K562 (cell line): ENCODE measurements around the gene GALP. TPM values are rescaled to one million over a fixed set of nuclear protein-coding genes. Genes with fewer than 3 reads are reported as not detected.

Experiments used
- ATAC-seq: fragments of 200-7000 bp; cut with Tn5 transposase; 3 replicates; pipeline ENCODE4 v1.9.1; 2020; ENCODE audit warnings: moderate library complexity
- BruUV-seq: library from RNA; stranded (reverse); fragments of 400-500 nt; replicated peaks from 2 replicates; lab custom pipeline; 2021; lab: Mats Ljungman, UMichigan
- CTCF ChIA-PET: fragments of 300-600 bp; formaldehyde crosslinking; extraction: SDS; loops from one replicate; lab custom pipeline; 2021; ENCODE audit warnings: low intra/inter-chr PET ratio; lab: Yijun Ruan, JAX
- POLR2A ChIA-PET: fragments of 300-600, 350-650 bp; sonication (Branson Sonifier 250); formaldehyde crosslinking; extraction: SDS; loops from one replicate; lab custom pipeline; 2021; ENCODE audit warnings: antibody characterized with exemption, inconsistent platforms; lab: Yijun Ruan, JAX
- DNase-seq, 4 experiments: peaks; one replicate each; pipeline versions ENCODE4 v3.0.0 to v3.0.0-alpha.2; 2011 to 2018; ENCODE audit warnings: low spot score in 3 of 4, mixed read lengths in 3 of 4; ENCODE audit errors: extremely low read depth in 1 of 4
- FAIRE-seq: peaks from 2 replicates; lab custom pipeline; 2011; peaks lifted over from hg19 to GRCh38; lab: Jason Lieb, UNC
- H2AFZ ChIP-seq: 2 replicates; pipeline ENCODE4 v1.6.0; 2011; ENCODE audit warnings: low read depth, low read length, control low read depth, inconsistent platforms
- H3K27ac ChIP-seq: fragments of 200-600 bp; 3 replicates; pipeline ENCODE4 v1.8.0; 2011; ENCODE audit warnings: low read depth, mild to moderate bottlenecking, control low read depth, inconsistent platforms, low read length, moderate library complexity, mixed read lengths; ENCODE audit errors: extremely low read depth
- H3K27me3 ChIP-seq, 2 experiments: fragments of 300-600 bp in 1 of 2; 2 replicates in 1 of 2; 3 replicates in 1 of 2; pipeline versions ENCODE4 v1.6.0 to v1.8.0; 2011; ENCODE audit warnings: inconsistent platforms in 2 of 2, low read length in 2 of 2, mild to moderate bottlenecking in 1 of 2, mixed read lengths in 1 of 2, moderate library complexity in 1 of 2; ENCODE audit not compliant: control insufficient read depth in 2 of 2, insufficient read depth in 2 of 2
- H3K36me3 ChIP-seq: fragments of 300-600 bp; 3 replicates; pipeline ENCODE4 v1.8.0; 2011; ENCODE audit warnings: mild to moderate bottlenecking, low read length, inconsistent platforms; ENCODE audit not compliant: control insufficient read depth, insufficient read depth
- H3K4me1 ChIP-seq, 2 experiments: fragments of 200-600 bp in 1 of 2; replicated peaks in 1 of 2; 2 replicates in 1 of 2; 3 replicates in 1 of 2; pipeline versions ENCODE4 v1.5.1 to v1.8.0; 2011; ENCODE audit warnings: inconsistent platforms in 2 of 2, low read length in 2 of 2, mild to moderate bottlenecking in 1 of 2, mixed read lengths in 1 of 2, moderate library complexity in 1 of 2; ENCODE audit not compliant: control insufficient read depth in 2 of 2, insufficient read depth in 2 of 2
- H3K4me2 ChIP-seq: 2 replicates; pipeline ENCODE4 v1.6.1; 2011; ENCODE audit warnings: low read length, control low read depth, inconsistent platforms, mixed read lengths; ENCODE audit not compliant: insufficient read depth
- H3K4me3 ChIP-seq: fragments of 200-600 bp; sonication (generic), shearing (Covaris generic); 2 replicates; pipeline ENCODE4 v1.5.1; 2016; ENCODE audit warnings: control low read depth, inconsistent platforms
- H3K79me2 ChIP-seq: fragments of 200-600 bp; 3 replicates; pipeline ENCODE4 v1.8.0; 2011; ENCODE audit warnings: low read length, inconsistent platforms; ENCODE audit not compliant: control insufficient read depth, insufficient read depth
- H3K9ac ChIP-seq, 2 experiments: 2 replicates each; pipeline versions ENCODE4 v1.6.0 to v1.6.1; 2011; ENCODE audit warnings: low read depth in 2 of 2, low read length in 2 of 2, control low read depth in 1 of 2, inconsistent platforms in 1 of 2, mild to moderate bottlenecking in 1 of 2, mixed read lengths in 1 of 2; ENCODE audit not compliant: insufficient read depth in 1 of 2
- H3K9me1 ChIP-seq: one replicate; pipeline ENCODE4 v1.6.0; 2011; ENCODE audit warnings: inconsistent platforms, mild to moderate bottlenecking, low read length, moderate library complexity; ENCODE audit not compliant: control insufficient read depth, insufficient read depth
- H3K9me3 ChIP-seq: replicated peaks from 2 replicates; pipeline ENCODE4 v1.5.1; 2011; ENCODE audit warnings: low read depth, low read length, inconsistent platforms; ENCODE audit not compliant: control insufficient read depth, insufficient read depth
- H4K20me1 ChIP-seq: replicated peaks from 2 replicates; pipeline ENCODE4 v1.6.1; 2011; ENCODE audit warnings: low read length, inconsistent platforms, mixed read lengths; ENCODE audit not compliant: control insufficient read depth, insufficient read depth
- ARID1B ChIP-seq: fragments of 450-650 bp; IDR thresholded peaks from 2 replicates; pipeline ENCODE4 v1.6.1; 2016; ENCODE audit warnings: antibody characterized with exemption, mild to moderate bottlenecking, inconsistent platforms
- BRD4 ChIP-seq: fragments of 200-600 bp; sonication (generic); IDR thresholded peaks from 2 replicates; pipeline ENCODE4 v1.6.1; 2017; ENCODE audit warnings: inconsistent platforms
- CHD1 ChIP-seq: fragments of 200-600 bp; sonication (generic); IDR thresholded peaks from one replicate; pipeline ENCODE4 v1.6.1; 2012; ENCODE audit warnings: mild to moderate bottlenecking, moderate library complexity, low read length, inconsistent platforms
- DMBX1 ChIP-seq: fragments of 250-450 bp; sonication (Bioruptor Pico); IDR thresholded peaks from 2 replicates; pipeline ENCODE4 v1.8.0; 2022; ENCODE audit warnings: inconsistent platforms, mild to moderate bottlenecking, moderate library complexity, borderline replicate concordance
- ELF1 ChIP-seq: fragments of 200-800 bp; sonication (Bioruptor generic); IDR thresholded peaks from 2 replicates; pipeline ENCODE4 v1.6.1; 2016; ENCODE audit warnings: missing genetic modification characterization, missing compliant biosample characterization
- ELF2 ChIP-seq: fragments of 250-450 bp; sonication (Bioruptor Pico); IDR thresholded peaks from 2 replicates; pipeline ENCODE4 v1.5.0; 2021; ENCODE audit warnings: mild to moderate bottlenecking
- FOS ChIP-seq: IDR thresholded peaks from 3 replicates; pipeline ENCODE4 v1.6.1; 2011; ENCODE audit not compliant: insufficient read length; ENCODE audit errors: extremely low read depth
- FOXA3 ChIP-seq, 2 experiments: fragments of 450-650 bp in 1 of 2; sonication (generic) in 1 of 2; formaldehyde crosslinking; IDR thresholded peaks in 1 of 2; conservative IDR thresholded peaks in 1 of 2; 2 replicates each; pipeline versions ENCODE4 v1.4.0 to v1.8.0; 2020 to 2022; ENCODE audit warnings: mild to moderate bottlenecking in 2 of 2, missing genetic modification reagents in 1 of 2
- HDAC6 ChIP-seq: IDR thresholded peaks from 2 replicates; pipeline ENCODE4 v1.6.1; 2012; ENCODE audit warnings: low read depth, mild to moderate bottlenecking, control low read depth, inconsistent platforms, low read length, moderate library complexity
- HNRNPLL ChIP-seq: fragments of 200-400 bp; formaldehyde crosslinking; IDR thresholded peaks from 2 replicates; pipeline ENCODE4 v1.6.1; 2017; ENCODE audit warnings: low read length, low read depth, mild to moderate bottlenecking; ENCODE audit not compliant: poor library complexity, severe bottlenecking
- MAX ChIP-seq: sonication (generic); formaldehyde crosslinking; IDR thresholded peaks from 2 replicates; pipeline ENCODE4 v1.9.0; 2022; ENCODE audit warnings: mild to moderate bottlenecking, missing genetic modification reagents
- MYBL2 ChIP-seq, 2 experiments: fragments of 450-650 bp in 1 of 2; sonication (generic) in 1 of 2; formaldehyde crosslinking in 1 of 2; IDR thresholded peaks; 2 replicates each; pipeline versions ENCODE4 v1.6.1 to v1.8.1; 2017 to 2022; ENCODE audit warnings: borderline replicate concordance in 1 of 2, inconsistent platforms in 1 of 2, low read depth in 1 of 2, mild to moderate bottlenecking in 1 of 2, missing genetic modification reagents in 1 of 2, moderate library complexity in 1 of 2
- NFRKB ChIP-seq: fragments of 450-650 bp; IDR thresholded peaks from 2 replicates; pipeline ENCODE4 v1.6.1; 2016; ENCODE audit warnings: low read depth
- OTX1 ChIP-seq: fragments of 450-650 bp; formaldehyde crosslinking; IDR thresholded peaks from 2 replicates; pipeline ENCODE4 v1.4.0; 2022; ENCODE audit warnings: mild to moderate bottlenecking
- PCBP2 ChIP-seq: fragments of 200-400 bp; formaldehyde crosslinking; IDR thresholded peaks from 2 replicates; pipeline ENCODE4 v1.6.1; 2018; ENCODE audit warnings: low read length, low read depth, mild to moderate bottlenecking, moderate library complexity; ENCODE audit not compliant: poor library complexity, severe bottlenecking
- SRSF1 ChIP-seq: fragments of 200-400 bp; formaldehyde crosslinking; IDR thresholded peaks from 2 replicates; pipeline ENCODE4 v1.6.1; 2017; ENCODE audit warnings: mild to moderate bottlenecking, low read depth, low read length, moderate library complexity
- TAF9B ChIP-seq: fragments of 450-650 bp; IDR thresholded peaks from 2 replicates; pipeline ENCODE4 v1.6.1; 2018; ENCODE audit warnings: mild to moderate bottlenecking; ENCODE audit not compliant: partially characterized antibody
- TCFL5 ChIP-seq: fragments of 250-450 bp; sonication (Bioruptor Pico); conservative IDR thresholded peaks from 2 replicates; pipeline ENCODE4 v1.6.1; 2021; ENCODE audit warnings: mild to moderate bottlenecking, moderate library complexity, matching md5 sums
- U2AF2 ChIP-seq: fragments of 200-400 bp; formaldehyde crosslinking; optimal IDR thresholded peaks from 2 replicates; pipeline ENCODE3; 2017; ENCODE audit warnings: low read depth, mild to moderate bottlenecking, low read length
- XRCC5 ChIP-seq: fragments of 200-400 bp; formaldehyde crosslinking; IDR thresholded peaks from 2 replicates; pipeline ENCODE4 v1.6.1; 2017; ENCODE audit warnings: low read depth, mild to moderate bottlenecking, low read length
- ZC3H8 ChIP-seq: fragments of 450-650 bp; IDR thresholded peaks from 2 replicates; pipeline ENCODE4 v1.6.1; 2017
- ZNF24 ChIP-seq: fragments of 450-650 bp; IDR thresholded peaks from 2 replicates; pipeline ENCODE4 v1.6.1; 2016
- WGBS: fragments of 100-300 bp; shearing (Covaris generic); methylation state at CpG from one replicate; pipeline ENCODE4 v1.1.6; 2016; ENCODE audit warnings: low coverage, mixed read lengths; ENCODE audit not compliant: insufficient coverage; ENCODE audit errors: missing lambda C conversion rate; 5-methylcytosine and 5-hydroxymethylcytosine counted together
- in situ Hi-C: fragments of 300-500 bp; cut with MboI; formaldehyde crosslinking; loops from 4 replicates; pipeline ENCODE4 v1.15.0; 2018; ENCODE audit warnings: inconsistent platforms, mixed read lengths
- intact Hi-C: fragments of 100-400 bp; cut with micrococcal nuclease; formaldehyde crosslinking; loops from 2 replicates; pipeline ENCODE4 v1.14.2; 2022
- polyA plus RNA-seq, 8 experiments: library from polyadenylated mRNA; depleted of rRNA in 4 of 8; stranded (reverse) in 5 of 8; unstranded in 3 of 8; fragments of >200 nt; fragmentation: Nextera tagmentation in 2 of 8; fragmentation: Illumina TruSeq in 1 of 8; extraction: Ambion mirVana in 2 of 8; extraction: Trizol in 1 of 8; gene quantifications; 2 replicates each; pipeline versions ENCODE4 v1.2.1 to v1.2.3, GENCODE V29; 2011 to 2014; ENCODE audit warnings: inconsistent platforms in 1 of 8, missing spikeins in 1 of 8
- total RNA-seq, 7 experiments: library from RNA; depleted of rRNA in 6 of 7; stranded (reverse); fragments of >200 nt in 6 of 7; fragmentation: Illumina TruSeq in 2 of 7; extraction: Trizol in 2 of 7; gene quantifications; 2 replicates each; pipeline versions ENCODE4 v1.2.1 to v1.2.3, GENCODE V29; 2011 to 2021; ENCODE audit warnings: low replicate concordance in 1 of 7

GALP gene
- total and polyA plus RNA-seq, 9 of the 15 experiments (the other 6 are each of a cell fraction or from before 2014, with no cell fraction given): not detected

- Histone ChIP-seq H3K27ac (peak within 1 kb of the TSS; percentile 98), H3K4me1 (peaks cover 14 to 18% of the 10 kb centered on the region in 2 experiments), H3K4me3 (peak within 1 kb of the TSS; percentile 67), H3K79me2 (peaks cover 41% of the 10 kb centered on the region), H3K36me3 (peaks cover 3% of the 10 kb centered on the region; the same call in 1 of the 3 replicates), H3K27me3 (no peaks in the 10 kb centered on the region), H3K4me2 (peak within 1 kb of the TSS; percentile 91), H3K9me3 (no peaks in the 10 kb centered on the region), H4K20me1 (no peaks in the 10 kb centered on the region), H3K9me1 (no peaks in the 10 kb centered on the region), H3K9ac (peak within 1 kb of the TSS; percentile 84 to 99), H2AFZ (peak within 1 kb of the TSS; percentile 98)
- in situ Hi-C loops (loop anchor here (25.0 kb wide), 1 partner anchor 978 kb away; the partner anchor contains the start of genes DNAAF3 and TNNI3), intact Hi-C loops (loop anchor here (2.0 kb wide), 1 partner anchor 20 kb away; the partner anchor contains the start of gene ZNF787)
- FAIRE-seq (peak; percentile 98), ATAC-seq (peak; percentile 96), DNase-seq (peak; percentile 95 to 98 (median 96))
- POLR2A ChIA-PET: interaction anchor here (0.6 to 1.1 kb wide), 4 partner anchors 13 to 498 kb away, joined by 3 to 4 read pairs (median 4); partner anchors contain the start of gene ZNF581
- WGBS: 0% methylated on average over 42 of the region's 56 CpGs
- CTCF ChIA-PET: interaction anchor here (0.6 kb wide), 1 partner anchor 112 kb away, joined by 3 read pairs; no protein-coding TSS in a partner anchor
- BruUV-seq: no TSS peak
- TF ChIP-seq XRCC5: no peak; the same call in 1 of the 2 replicates
- TF ChIP-seq NFRKB: peak; percentile 94
- TF ChIP-seq U2AF2: no peak
- TF ChIP-seq ELF2 (CRISPR knock-in tag): no peak; the same call in 1 of the 2 replicates
- TF ChIP-seq HDAC6: no peak
- TF ChIP-seq SRSF1: no peak
- no peak for TF ChIP-seq ARID1B
- TF ChIP-seq HNRNPLL: peak; percentile 52
- TF ChIP-seq FOS: no peak
- TF ChIP-seq OTX1: peak; percentile 12; the same call in 1 of the 2 replicates
- TF ChIP-seq MYBL2 (IDR thresholded peaks at IDR 0.05; ENCODE audit: low read depth): no peak
- no peak for TF ChIP-seq MYBL2 (CRISPR knock-in tag; IDR thresholded peaks at IDR 0.05; ENCODE audit: borderline replicate concordance)
- no peak for TF ChIP-seq TCFL5 (CRISPR knock-in tag)
- TF ChIP-seq ZNF24: no peak
- no peak for TF ChIP-seq CHD1
- 0 out of 2 replicates have a peak, but pooled peaks have one; percentile 19 for TF ChIP-seq ELF1 (tag)
- no peak for TF ChIP-seq ZC3H8
- no peak for TF ChIP-seq PCBP2
- TF ChIP-seq BRD4: no peak
- peak; percentile 75; the same call in 1 of the 2 replicates for TF ChIP-seq DMBX1
- TF ChIP-seq MAX (CRISPR knock-in tag): peak; percentile 95
- TF ChIP-seq TAF9B: peak; percentile 59
- no peak; a peak in 1 of 4 replicates for TF ChIP-seq FOXA3 (CRISPR knock-in tag; conservative IDR thresholded peaks at IDR 0.05 in 1 of 2, IDR thresholded peaks at IDR 0.05 in 1 of 2)
Measured at GRCh38 chr19:56140583-56141416, 35.0 kb upstream of the GALP start, which contains the start of gene ZNF444. Gene ZNF444 (plus strand): TSS chr19:56141287. CDS start chr19:56146912, 5,625 bp downstream.
